GM19025 (cell line): ENCODE data around the gene KRTAP5-8.
"Not testable (repeated sequence)": the region's sequence is repeated elsewhere in the genome, so short reads cannot be mapped to it uniquely, and the experiment has no call there.

Experiments
- ATAC-seq: cut with Tn5 transposase; IDR thresholded peaks from one replicate; pipeline ENCODE4 v1.9.1; 2021; ENCODE audit warnings: mild to moderate bottlenecking, low read depth, moderate library complexity; ENCODE audit not compliant: unreplicated experiment

Gene KRTAP5-8, protein sequence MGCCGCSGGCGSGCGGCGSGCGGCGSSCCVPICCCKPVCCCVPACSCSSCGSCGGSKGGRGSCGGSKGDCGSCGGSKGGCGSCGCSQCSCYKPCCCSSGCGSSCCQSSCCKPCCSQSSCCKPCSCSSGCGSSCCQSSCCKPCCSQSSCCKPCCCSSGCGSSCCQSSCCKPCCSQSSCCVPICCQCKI

GRCh38 chr11:71537977-71538665 is at the start of gene KRTAP5-8:
Gene KRTAP5-8, plus strand, starts transcription at chr11:71538025. Its CDS starts 31 bp downstream, at chr11:71538056.
- not testable (repeated sequence) for ATAC-seq

DNA sequence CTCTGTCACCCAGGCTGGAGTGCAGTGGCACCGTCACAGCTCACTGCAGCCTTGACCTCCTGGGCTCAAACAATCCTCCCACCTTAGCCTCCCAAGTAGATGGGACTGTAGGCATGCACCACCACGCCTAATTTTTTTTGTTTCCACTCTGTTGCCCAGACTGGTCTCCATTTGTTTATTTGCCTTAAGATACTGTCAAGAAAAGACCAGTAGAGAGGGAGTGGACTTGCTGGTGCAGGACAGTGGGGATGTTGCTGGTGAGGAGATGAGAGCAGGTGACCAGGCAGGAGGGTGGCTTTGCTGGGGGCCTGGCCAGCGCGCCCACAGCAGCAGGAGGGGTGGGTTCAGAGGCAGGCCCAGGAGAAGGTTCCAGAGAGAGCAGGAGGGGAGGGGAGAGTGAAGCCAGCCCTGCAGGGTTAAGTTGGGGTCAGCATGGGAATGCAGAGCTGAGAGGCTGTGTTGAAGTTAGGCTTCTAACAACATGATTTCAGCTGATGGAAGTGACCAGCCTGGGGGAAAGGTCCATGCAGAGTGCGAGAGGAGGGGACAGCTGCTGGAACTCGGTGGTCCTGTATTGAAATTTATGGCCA is 49.0 kb upstream of the KRTAP5-8 start:
- ATAC-seq: no peak

- ATAC-seq: no peak
Measured at GRCh38 chr11:71489311-71490043, 48.3 kb upstream of the KRTAP5-8 start.

DNA sequence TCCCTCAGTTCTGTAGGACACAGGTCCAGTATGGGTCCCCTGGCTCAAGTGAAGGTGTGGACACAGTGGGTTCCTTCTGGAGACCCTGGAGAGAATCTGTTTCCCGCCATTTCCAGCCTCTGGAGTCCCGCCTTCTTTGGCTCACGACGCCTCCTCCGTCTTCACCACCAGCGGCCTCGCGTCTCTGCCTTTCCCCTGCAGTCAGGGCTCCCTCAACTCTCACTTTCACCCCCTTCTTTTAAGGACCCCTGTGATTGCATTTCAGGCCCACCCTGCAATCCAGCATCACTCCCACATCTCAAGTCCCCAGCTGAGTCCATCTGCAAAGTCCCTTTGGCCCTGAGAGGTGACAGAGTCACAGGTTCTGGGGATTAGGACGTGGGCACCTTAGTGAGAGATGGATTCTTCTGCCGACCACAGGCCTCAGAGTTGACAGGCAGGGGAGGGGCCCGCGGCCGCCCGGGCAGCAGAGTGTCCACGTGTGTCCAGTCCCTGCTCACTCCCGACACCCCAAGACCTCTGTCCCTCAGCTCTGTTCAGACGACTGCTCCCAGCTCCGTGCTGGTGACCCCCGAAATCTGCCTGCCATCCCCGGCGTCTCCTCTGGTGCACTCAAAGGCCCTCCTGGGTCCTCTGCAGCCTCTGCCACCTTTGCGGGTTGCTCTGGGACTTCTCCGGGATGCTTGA is 47.6 kb upstream of the KRTAP5-8 start:
- ATAC-seq: no peak

DNA sequence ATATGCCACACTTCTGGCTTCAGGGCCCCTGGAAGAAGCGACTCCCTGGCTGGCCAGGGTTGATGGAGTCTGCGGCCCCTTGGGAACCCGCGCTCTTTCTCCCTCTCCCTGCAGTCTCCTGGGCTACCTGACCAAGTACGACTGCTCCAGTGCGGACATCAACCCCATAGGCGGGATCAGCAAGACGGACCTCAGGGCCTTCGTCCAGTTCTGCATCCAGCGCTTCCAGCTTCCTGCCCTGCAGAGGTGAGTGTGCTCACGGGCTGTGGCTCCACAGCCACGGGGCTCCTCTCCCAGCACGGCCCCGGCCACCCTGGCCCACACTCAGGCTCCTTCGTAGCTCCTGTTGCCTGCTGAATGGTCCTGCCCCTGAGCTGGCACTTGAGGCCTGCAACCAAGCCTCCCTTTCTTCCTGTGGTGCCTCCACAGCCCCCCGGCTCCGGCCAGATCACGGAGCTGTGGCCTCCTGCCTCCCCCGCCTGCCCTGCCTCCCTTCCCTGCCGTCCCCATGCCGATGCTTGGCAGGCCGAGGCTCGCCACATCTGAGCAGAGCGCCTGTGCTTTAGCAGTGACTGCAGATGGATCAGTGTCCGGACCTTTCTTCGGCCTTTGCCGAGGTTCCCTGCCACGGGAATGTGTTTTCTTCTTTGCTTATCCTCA is 47.0 kb upstream of the KRTAP5-8 start:
- no peak for ATAC-seq

- no peak for ATAC-seq
Measured at GRCh38 chr11:71491531-71491930, 46.3 kb upstream of the KRTAP5-8 start.

DNA sequence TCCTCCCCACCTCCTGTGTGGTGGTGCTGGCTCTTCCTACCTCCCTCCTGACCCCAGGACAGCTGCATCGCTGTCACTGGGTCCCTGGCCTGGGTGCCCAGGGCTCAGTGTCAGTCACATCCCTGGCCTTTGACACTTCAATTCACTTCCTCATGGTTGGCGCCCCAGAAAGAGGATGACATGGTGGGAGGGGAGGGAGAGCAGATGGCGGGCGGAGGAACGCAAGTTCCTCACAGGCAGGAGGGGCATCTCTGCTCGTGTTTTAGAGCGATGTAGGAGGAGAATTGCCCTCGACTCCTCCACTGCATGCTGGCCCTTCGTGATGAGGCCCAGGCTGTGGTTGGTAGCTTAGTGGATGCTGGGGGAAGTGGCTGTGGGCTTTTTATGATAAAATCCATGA is 45.9 kb upstream of the KRTAP5-8 start:
- no peak for ATAC-seq

- no peak for ATAC-seq
Measured at GRCh38 chr11:71495286-71496230, 42.3 kb upstream of the KRTAP5-8 start.

GRCh38 chr11:71496421-71496820 is 41.4 kb upstream of the KRTAP5-8 start:
- no peak for ATAC-seq

GRCh38 chr11:71498091-71498490 is 39.7 kb upstream of the KRTAP5-8 start:
- no peak for ATAC-seq

GRCh38 chr11:71499125-71499524 is 38.7 kb upstream of the KRTAP5-8 start:
- ATAC-seq: no peak

GRCh38 chr11:71499546-71499945 is 38.3 kb upstream of the KRTAP5-8 start:
- ATAC-seq: no peak

DNA sequence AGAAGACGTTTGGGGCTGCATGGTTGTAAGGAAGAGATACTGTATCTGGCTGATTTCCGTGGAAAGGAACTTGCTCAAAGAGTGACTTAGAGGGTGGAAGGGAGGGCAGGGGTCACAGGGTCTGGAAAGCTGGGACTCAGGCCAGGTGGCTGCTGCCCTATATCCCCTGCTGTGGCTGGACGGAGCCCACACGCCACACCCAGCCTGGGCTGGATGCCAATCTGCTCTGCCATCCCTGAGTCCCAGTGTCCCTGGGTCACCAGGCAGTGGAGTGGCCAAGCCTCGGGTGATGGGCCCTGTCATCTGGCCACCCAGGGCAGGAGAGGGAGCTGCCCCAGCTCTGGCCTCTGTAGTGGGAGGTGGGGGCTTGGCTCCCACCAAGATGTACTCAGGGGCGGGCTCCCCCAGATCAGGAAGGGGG is 37.2 kb upstream of the KRTAP5-8 start:
- ATAC-seq: no peak

DNA sequence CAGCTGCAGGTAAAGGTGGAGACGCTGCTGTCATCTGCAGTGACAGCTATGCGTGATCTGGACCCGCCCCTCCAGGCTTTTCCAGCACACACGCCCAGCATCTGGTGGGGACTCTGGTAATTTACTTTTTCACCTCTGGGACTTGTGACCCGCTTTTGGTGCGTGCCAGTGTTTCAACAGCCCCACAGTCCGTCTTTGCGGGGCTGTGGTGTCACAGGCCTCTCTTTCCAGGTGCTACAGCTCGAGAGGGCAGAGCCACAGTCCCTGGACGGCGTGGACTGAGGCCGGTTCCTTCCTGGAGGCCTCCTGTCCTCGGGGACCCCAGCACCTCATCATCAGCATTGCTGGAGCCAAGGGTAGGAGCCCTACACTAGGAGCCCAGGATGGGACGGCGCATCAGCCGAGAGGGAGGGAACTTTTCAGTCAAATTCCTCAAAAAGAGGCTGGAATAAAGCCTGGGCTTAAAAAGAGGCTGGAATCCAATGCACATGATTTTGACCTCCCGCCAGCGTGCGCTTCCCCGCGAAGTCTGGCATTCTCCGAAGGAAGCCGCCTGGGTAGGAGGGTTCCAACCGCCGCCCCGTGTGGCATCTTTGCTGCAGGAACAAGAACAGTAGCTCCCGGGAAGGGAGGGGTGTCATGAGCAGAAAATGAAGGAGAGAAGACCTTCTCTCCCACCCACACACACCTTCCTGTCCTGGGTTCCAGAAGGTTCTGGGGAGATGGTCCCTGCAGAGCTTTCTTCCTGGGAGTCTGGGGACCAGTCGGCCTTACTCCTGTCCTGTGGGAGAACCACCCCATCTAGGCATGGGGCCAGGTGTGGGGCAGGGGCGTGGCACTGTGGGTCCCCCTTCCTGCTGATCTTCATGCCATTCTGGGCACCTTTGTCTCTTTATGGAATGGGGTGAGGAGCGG is 36.5 kb upstream of the KRTAP5-8 start:
- ATAC-seq: no peak

GRCh38 chr11:71502026-71502425 is 35.8 kb upstream of the KRTAP5-8 start:
- ATAC-seq: no peak

DNA sequence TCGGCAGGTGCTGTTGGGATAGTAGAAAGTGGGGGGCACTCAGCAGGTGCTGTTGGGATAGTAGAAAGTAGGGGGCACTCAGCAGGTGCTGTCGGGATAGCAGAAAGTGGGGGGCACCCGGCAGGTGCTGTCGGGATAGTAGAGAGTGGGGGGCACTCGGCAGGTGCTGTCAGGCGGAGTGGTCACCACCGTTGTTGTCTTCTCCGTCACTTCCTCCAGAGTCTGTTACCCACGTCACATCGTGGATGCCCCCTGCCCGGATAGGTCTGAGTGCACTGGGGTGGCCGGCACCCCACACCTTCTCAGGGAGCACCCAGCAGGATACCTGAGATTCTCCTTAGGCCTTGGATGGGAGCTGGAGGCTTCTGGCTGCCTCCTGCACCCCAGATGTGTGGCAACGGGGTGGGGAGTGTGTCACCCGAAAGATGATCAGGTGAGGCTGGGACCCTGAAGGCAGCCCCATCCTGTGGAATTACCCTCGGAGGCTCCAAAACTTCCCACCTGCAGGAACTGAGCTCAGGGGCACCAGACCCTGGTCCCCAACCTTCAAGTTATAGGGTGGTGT is 34.9 kb upstream of the KRTAP5-8 start:
- ATAC-seq: no peak

- no peak for ATAC-seq
Measured at GRCh38 chr11:71504531-71504930, 33.3 kb upstream of the KRTAP5-8 start.

- no peak for ATAC-seq
Measured at GRCh38 chr11:71505001-71505400, 32.8 kb upstream of the KRTAP5-8 start.
